ENCODE results near the gene BTNL3.

DNA sequence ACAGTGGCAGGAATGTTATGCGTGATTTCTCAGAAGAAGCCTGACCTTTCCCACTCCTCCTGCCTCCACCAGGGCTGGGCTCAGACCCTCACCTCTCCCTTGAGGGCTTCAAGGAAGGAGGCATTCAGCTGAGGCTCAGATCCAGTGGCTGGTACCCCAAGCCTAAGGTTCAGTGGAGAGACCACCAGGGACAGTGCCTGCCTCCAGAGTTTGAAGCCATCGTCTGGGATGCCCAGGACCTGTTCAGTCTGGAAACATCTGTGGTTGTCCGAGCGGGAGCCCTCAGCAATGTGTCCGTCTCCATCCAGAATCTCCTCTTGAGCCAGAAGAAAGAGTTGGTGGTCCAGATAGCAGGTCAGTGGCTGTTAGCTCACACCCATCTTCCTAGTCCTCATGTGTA is 61.4 kb downstream of the BTNL3 start:
- TF ChIP-seq EP300 (IDR thresholded peaks at IDR 0.05): no peak
- TF ChIP-seq POLR2AphosphoS2 (conservative IDR thresholded peaks at IDR 0.05; ENCODE audit: low read length): no peak
- TF ChIP-seq, protein P1, sequence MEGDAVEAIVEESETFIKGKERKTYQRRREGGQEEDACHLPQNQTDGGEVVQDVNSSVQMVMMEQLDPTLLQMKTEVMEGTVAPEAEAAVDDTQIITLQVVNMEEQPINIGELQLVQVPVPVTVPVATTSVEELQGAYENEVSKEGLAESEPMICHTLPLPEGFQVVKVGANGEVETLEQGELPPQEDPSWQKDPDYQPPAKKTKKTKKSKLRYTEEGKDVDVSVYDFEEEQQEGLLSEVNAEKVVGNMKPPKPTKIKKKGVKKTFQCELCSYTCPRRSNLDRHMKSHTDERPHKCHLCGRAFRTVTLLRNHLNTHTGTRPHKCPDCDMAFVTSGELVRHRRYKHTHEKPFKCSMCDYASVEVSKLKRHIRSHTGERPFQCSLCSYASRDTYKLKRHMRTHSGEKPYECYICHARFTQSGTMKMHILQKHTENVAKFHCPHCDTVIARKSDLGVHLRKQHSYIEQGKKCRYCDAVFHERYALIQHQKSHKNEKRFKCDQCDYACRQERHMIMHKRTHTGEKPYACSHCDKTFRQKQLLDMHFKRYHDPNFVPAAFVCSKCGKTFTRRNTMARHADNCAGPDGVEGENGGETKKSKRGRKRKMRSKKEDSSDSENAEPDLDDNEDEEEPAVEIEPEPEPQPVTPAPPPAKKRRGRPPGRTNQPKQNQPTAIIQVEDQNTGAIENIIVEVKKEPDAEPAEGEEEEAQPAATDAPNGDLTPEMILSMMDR (IDR thresholded peaks at IDR 0.05): no peak
- TF ChIP-seq MYC (IDR thresholded peaks at IDR 0.05; ENCODE audit: borderline replicate concordance, low read length): no peak
- TF ChIP-seq POLR2A (IDR thresholded peaks at IDR 0.05; ENCODE audit: low read length): no peak
- TF ChIP-seq RFX5 (IDR thresholded peaks at IDR 0.05): no peak
- TF ChIP-seq RCOR1 (IDR thresholded peaks at IDR 0.05; ENCODE audit: low read depth, low read length): no peak
- TF ChIP-seq CEBPB (IDR thresholded peaks at IDR 0.05): no peak
- TF ChIP-seq, protein P2, sequence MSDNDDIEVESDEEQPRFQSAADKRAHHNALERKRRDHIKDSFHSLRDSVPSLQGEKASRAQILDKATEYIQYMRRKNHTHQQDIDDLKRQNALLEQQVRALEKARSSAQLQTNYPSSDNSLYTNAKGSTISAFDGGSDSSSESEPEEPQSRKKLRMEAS (IDR thresholded peaks at IDR 0.05): no peak
- TF ChIP-seq ESRRA (IDR thresholded peaks at IDR 0.05; ENCODE audit: borderline replicate concordance, low read length): no peak
- TF ChIP-seq SMC3 (IDR thresholded peaks at IDR 0.05): no peak
- TF ChIP-seq EHMT2 (IDR thresholded peaks at IDR 0.05; ENCODE audit: low read depth): no peak
- no peak for TF ChIP-seq TP53 (CRISPR knock-in tag; IDR thresholded peaks at IDR 0.05)

Measured in A549 (cell line).